Measurements from ENCODE around the gene CAMK1D.

DNA sequence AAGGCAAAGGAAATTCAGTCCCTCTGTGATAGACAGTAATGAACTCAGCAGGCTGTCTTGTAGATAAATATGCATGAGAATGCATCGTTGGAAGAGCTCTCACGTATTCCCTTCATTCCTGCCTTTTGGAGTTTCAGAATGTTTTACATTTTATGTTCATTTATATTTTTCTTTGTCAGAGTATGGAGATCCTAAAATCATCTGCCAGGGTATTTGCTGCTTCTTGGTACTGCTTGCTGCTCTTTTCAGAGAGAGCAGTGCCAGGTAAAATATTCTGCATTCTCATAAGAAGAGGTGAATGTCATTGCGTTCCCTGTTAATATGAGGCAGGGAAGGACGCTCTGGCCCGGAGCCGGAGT lies 362.0 kb downstream of the CAMK1D start:
- TF ChIP-seq EZH2 (IDR thresholded peaks at IDR 0.05; ENCODE audit: low read depth) = no peak
- TF ChIP-seq, protein P1, sequence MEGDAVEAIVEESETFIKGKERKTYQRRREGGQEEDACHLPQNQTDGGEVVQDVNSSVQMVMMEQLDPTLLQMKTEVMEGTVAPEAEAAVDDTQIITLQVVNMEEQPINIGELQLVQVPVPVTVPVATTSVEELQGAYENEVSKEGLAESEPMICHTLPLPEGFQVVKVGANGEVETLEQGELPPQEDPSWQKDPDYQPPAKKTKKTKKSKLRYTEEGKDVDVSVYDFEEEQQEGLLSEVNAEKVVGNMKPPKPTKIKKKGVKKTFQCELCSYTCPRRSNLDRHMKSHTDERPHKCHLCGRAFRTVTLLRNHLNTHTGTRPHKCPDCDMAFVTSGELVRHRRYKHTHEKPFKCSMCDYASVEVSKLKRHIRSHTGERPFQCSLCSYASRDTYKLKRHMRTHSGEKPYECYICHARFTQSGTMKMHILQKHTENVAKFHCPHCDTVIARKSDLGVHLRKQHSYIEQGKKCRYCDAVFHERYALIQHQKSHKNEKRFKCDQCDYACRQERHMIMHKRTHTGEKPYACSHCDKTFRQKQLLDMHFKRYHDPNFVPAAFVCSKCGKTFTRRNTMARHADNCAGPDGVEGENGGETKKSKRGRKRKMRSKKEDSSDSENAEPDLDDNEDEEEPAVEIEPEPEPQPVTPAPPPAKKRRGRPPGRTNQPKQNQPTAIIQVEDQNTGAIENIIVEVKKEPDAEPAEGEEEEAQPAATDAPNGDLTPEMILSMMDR (conservative IDR thresholded peaks at IDR 0.05) = peak; percentile 29; the same call in 1 of the 2 replicates

Data from PC-9 (cell line).